ENCODE results near the gene SSX2IP. TPM values are rescaled to one million over a fixed set of nuclear protein-coding genes. Genes with fewer than 3 reads are reported as not detected.
A peak's percentile ranks its signal among the peaks of the same experiment; 100 is the strongest.
"Not testable (repeated sequence)": the region's sequence is repeated elsewhere in the genome, so short reads cannot be mapped to it uniquely, and the experiment has no call there.

Gene SSX2IP, protein sequence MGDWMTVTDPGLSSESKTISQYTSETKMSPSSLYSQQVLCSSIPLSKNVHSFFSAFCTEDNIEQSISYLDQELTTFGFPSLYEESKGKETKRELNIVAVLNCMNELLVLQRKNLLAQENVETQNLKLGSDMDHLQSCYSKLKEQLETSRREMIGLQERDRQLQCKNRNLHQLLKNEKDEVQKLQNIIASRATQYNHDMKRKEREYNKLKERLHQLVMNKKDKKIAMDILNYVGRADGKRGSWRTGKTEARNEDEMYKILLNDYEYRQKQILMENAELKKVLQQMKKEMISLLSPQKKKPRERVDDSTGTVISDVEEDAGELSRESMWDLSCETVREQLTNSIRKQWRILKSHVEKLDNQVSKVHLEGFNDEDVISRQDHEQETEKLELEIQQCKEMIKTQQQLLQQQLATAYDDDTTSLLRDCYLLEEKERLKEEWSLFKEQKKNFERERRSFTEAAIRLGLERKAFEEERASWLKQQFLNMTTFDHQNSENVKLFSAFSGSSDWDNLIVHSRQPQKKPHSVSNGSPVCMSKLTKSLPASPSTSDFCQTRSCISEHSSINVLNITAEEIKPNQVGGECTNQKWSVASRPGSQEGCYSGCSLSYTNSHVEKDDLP
- 22.8 TPM for total RNA-seq

GRCh38 chr1:84690397-84691121 is at the start of gene SSX2IP:
SSX2IP (minus strand) TSS chr1:84690461; CDS start chr1:84671219, 19,242 bp downstream.
- DNase-seq = peak; percentile 98

GRCh38 chr1:84738237-84738636 is 48.0 kb upstream of the SSX2IP start:
- no peak for DNase-seq

DNA sequence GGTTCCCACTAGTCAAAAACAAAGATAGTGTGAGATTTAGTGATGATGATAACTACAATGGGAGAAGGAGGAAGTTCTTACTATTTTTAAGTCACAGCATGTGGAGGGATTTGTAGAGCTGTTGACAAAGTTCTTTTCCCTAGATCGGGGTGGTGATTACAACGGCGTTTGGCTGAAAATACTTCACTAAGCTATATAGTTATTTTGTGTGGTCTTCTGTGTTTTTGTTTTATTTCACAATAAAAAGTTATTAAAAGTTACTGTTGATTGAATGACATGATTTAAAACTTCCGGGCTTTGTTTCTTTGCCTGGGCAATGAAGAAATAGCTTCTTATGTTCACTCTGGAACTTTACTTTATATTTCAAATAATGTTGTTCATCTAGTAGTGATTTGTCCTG is 47.3 kb upstream of the SSX2IP start:
- DNase-seq = no peak

GRCh38 chr1:84736944-84737343 is 46.7 kb upstream of the SSX2IP start:
- no peak for DNase-seq

DNA sequence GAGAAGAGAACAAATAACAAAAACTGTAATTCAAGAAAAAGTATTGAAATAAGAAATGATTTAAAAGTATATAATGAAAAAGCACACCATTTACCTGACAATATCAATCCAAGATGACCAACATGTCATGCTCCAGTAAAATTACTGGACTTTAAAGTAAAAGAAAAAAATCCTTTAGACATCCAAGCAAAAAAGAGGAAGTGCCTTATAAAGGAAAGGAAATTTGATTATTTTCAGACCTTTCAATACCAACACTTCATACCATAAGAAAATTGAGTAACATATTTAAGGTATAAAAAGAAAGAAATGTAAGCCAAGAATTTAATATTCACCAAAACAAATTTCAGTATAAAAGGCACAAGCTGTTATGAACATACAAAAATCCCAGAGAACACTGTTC is 46.2 kb upstream of the SSX2IP start:
- no peak for DNase-seq

DNA sequence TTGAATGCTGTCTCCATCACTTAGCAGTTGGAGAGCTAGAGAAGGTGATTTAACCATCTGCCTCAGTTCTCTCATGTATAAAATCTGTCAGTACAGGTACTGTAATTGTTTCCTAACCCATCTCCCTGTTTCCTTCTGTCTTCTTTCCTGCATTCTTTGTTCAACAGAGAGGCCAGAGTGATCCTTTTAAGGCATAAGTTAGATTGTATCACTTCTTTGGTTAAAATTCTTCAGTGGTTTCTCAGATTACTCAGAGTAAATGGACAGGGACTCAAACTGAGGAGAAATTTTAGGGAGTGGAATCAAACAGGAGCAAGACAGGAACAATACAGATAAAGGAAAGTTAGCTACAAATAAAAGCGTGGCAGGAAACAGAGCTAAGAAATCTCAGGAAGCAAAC is 45.2 kb upstream of the SSX2IP start:
- DNase-seq = no peak

DNA sequence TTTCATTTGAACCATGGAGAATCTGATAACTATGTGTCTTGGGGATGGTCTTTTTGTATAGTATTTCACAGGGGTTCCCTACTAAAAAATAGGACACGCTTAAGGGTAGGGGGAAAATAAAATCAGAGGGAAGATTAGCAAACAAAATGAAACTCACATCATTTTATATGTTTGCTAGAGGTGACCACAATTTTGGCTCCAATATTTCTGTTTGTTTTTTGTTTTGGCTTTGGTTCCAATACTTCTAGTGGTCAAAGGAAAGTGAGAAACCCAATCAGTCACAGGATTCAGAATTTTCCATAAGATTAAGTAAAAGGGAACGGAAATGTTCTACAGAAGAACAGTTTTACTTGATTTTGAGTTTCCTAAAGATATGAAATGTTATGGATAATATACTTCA is 42.3 kb upstream of the SSX2IP start:
- DNase-seq = no peak

- DNase-seq = no peak
Observed at GRCh38 chr1:84731519-84731918, 41.3 kb upstream of the SSX2IP start.

GRCh38 chr1:84727711-84728110 is 37.5 kb upstream of the SSX2IP start:
- peak; percentile 59 for DNase-seq

DNA sequence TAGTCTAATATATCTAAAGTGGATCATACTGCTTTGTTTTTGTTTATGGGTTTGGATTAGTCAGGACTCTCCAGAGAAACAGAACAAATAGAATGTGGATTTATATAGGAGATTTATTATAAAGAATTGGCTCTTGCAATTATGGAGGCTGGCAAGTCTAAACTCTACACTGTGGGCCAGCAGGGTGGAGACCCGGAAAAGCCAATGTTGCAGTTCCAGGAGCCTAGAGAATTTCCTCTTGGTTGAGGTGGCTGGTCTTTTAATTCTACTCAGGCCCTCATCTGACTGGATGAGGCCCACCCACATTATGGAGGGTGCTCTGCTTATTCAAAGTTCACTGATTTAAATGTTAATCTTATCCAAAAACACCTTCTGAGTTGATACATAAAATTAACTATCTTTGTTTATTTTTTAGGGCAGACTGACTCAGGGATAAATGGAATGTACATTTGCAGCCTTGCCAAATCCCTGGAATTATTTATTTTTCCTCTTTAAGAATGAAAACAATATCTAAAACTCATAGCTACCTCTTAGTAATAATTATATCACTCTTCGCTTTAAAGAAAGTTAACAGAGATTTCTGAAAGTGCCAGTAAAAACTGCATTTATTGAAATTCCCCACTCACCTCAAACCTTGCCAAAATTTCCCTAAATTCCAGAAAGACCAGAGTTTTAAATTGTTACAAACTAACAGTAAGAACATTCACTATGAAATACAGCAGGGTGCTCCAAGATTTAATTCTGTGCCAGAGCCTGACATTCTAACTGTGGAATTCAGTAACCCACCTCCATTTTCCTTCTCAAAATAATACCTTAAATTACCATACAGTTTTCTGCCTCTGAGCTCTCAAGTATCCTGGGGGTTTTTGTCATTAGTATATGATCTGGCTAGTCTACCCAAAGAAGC is 36.6 kb upstream of the SSX2IP start:
- peak; percentile 48 for DNase-seq

DNA sequence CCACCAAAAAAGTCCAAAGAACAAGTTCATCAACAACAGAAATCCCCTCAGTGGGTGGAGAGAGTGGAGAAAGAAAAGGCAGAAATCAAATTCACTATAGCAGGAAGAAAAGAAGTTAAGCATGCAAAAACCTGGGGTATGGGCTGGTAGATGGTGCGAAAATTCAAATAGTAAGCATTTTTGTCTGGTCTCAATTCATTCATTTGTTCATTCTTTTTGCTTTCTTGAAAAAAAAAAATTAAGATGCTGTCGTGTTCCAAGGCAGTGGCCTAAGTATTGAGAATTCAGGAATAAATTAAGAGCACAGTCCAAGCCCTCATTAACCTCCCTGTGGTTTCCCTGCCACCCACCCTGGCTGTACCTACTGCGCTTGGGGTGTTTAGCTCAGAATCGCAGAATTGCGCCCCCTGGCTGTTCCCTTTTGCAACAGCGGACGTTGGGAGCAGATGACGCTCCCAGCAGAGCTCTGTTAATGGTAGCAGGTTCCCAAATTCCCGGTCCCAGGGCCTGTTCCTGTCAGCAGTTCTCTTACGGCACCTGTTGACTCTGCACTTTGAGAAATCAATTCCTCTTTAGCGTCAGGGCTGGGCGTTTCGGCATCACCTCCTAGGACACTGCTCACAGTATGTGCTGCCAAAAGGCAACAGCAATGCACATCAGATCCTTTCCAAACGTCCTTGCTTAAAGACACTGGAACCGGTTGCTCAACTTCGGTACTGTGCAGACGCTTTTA is 34.0 kb upstream of the SSX2IP start:
- DNase-seq = no peak

- no peak for DNase-seq
Observed at GRCh38 chr1:84722794-84723193, 32.5 kb upstream of the SSX2IP start.

- not testable (repeated sequence) for DNase-seq
Observed at GRCh38 chr1:84721872-84722271, 31.6 kb upstream of the SSX2IP start.

GRCh38 chr1:84721152-84721551 is 30.9 kb upstream of the SSX2IP start:
- DNase-seq = no peak

DNA sequence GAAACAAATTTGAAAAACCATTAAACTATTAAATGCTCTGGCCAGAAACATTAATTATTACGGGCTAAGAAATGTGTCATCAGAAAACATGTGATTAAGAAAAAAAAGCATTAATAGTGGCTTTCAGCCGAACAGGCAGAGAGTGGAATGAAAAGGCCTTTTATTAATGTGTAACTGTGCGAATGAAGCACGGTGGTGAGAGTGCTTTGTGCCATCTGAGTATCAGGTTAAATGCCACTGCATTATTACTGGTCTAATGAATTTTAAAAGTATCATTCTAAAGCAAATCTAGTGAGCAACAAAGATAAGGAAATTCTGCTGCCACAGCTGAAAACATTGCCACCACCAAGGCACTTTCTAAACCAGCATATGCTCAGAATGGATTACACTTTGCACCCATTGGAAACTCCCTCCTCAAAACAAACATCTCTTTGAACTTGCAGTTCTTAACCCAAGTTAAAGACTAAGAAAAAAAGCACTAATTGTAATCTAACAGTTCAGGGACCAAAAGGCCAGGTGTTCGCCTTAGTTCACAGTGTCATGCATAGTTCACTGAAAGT is 30.0 kb upstream of the SSX2IP start:
- DNase-seq = peak; percentile 27

GRCh38 chr1:84719543-84720217 is 29.4 kb upstream of the SSX2IP start:
- peak; percentile 69 for DNase-seq

- DNase-seq = no peak
Observed at GRCh38 chr1:84715342-84716019, 25.2 kb upstream of the SSX2IP start.

- no peak for DNase-seq
Observed at GRCh38 chr1:84712276-84712874, 22.1 kb upstream of the SSX2IP start.

GRCh38 chr1:84711869-84712268 is 21.6 kb upstream of the SSX2IP start:
- DNase-seq = no peak

Data from tongue (tissue), 2 donors.